HG03575 (cell line): Measurements from ENCODE around the gene TMEM179.
"Not testable (repeated sequence)": the region's sequence is repeated elsewhere in the genome, so short reads cannot be mapped to it uniquely, and the experiment has no call there.

Source experiments
- ATAC-seq: cut with Tn5 transposase; IDR thresholded peaks from one replicate; pipeline ENCODE4 v1.9.1; 2021; ENCODE audit not compliant: unreplicated experiment, insufficient number of reproducible peaks, low FRiP score; ENCODE audit errors: extremely low read depth

The TMEM179 gene

GRCh38 chr14:104604458-104605449 is at the start of gene TMEM179:
TSS of gene TMEM179 (minus strand) at chr14:104604772. CDS start at chr14:104604741, 31 bp downstream.
- no peak for ATAC-seq

- no peak for ATAC-seq
Observed at GRCh38 chr14:104654119-104654518, 49.5 kb upstream of the TMEM179 start.

- ATAC-seq, result not testable (repeated sequence)
Observed at GRCh38 chr14:104653130-104653920, 48.8 kb upstream of the TMEM179 start.

- no peak for ATAC-seq
Observed at GRCh38 chr14:104652386-104652785, 47.8 kb upstream of the TMEM179 start.

- no peak for ATAC-seq
Observed at GRCh38 chr14:104651876-104652260, 47.3 kb upstream of the TMEM179 start.

- no peak for ATAC-seq
Observed at GRCh38 chr14:104650981-104651875, 46.7 kb upstream of the TMEM179 start.

- ATAC-seq, result no peak
Observed at GRCh38 chr14:104650057-104650980, 45.7 kb upstream of the TMEM179 start.

GRCh38 chr14:104647467-104648043 is 43.0 kb upstream of the TMEM179 start:
- ATAC-seq, result no peak

GRCh38 chr14:104644656-104645378 is 40.2 kb upstream of the TMEM179 start:
- no peak for ATAC-seq

- ATAC-seq, result no peak
Observed at GRCh38 chr14:104644091-104644635, 39.6 kb upstream of the TMEM179 start.

- no peak for ATAC-seq
Observed at GRCh38 chr14:104643306-104643705, 38.7 kb upstream of the TMEM179 start.

GRCh38 chr14:104642540-104642868 is 37.9 kb upstream of the TMEM179 start:
- ATAC-seq, result no peak

- no peak for ATAC-seq
Observed at GRCh38 chr14:104641753-104642539, 37.4 kb upstream of the TMEM179 start.

- no peak for ATAC-seq
Observed at GRCh38 chr14:104640681-104641080, 36.1 kb upstream of the TMEM179 start.

- no peak for ATAC-seq
Observed at GRCh38 chr14:104639885-104640548, 35.4 kb upstream of the TMEM179 start.

- ATAC-seq, result no peak
Observed at GRCh38 chr14:104639471-104639870, 34.9 kb upstream of the TMEM179 start.
